Measurements from ENCODE around the gene SPSB3.
A peak's percentile ranks its signal among the peaks of the same experiment; 100 is the strongest.

SPSB3 gene

GRCh38 chr16:1782408-1783264, at the start of gene SPSB3, which contains the start of gene NUBP2:
Gene SPSB3 (minus strand): TSS chr16:1782571. CDS start chr16:1781483, 1,088 bp downstream.
Gene NUBP2 (plus strand): TSS chr16:1782960. CDS start chr16:1783021, 61 bp downstream.
- peak; percentile 100 for DNase-seq (ENCODE audit: low read depth in 2 of 2)

GRCh38 chr16:1831186-1832075, 49.1 kb upstream of the SPSB3 start:
- no peak for DNase-seq (ENCODE audit: low read depth in 2 of 2)

- no peak for DNase-seq (ENCODE audit: low read depth in 2 of 2)
These were observed 47.8 kb upstream of the SPSB3 start for GRCh38 chr16:1830213-1830612.

- DNase-seq (ENCODE audit: low read depth in 2 of 2) = no peak
These were observed 46.5 kb upstream of the SPSB3 start for GRCh38 chr16:1828645-1829410.

GRCh38 chr16:1826691-1827573, 44.6 kb upstream of the SPSB3 start, which contains the start of the genes FAHD1 and HAGH:
Gene FAHD1 (plus strand): TSS chr16:1827206. CDS start chr16:1827239, 33 bp downstream.
Gene HAGH (minus strand): TSS chr16:1826825. CDS start chr16:1826787, 38 bp downstream.
- DNase-seq (ENCODE audit: low read depth in 2 of 2) = peak; percentile 78 to 79

- no peak for DNase-seq (ENCODE audit: low read depth in 2 of 2)
These were observed 43.7 kb upstream of the SPSB3 start for GRCh38 chr16:1825864-1826690.

GRCh38 chr16:1825381-1825863, 43.1 kb upstream of the SPSB3 start:
- no peak for DNase-seq (ENCODE audit: low read depth in 2 of 2)

GRCh38 chr16:1823821-1824220, 41.5 kb upstream of the SPSB3 start:
- DNase-seq (ENCODE audit: low read depth in 2 of 2) = no peak

GRCh38 chr16:1822801-1823200, 40.4 kb upstream of the SPSB3 start:
- no peak for DNase-seq (ENCODE audit: low read depth in 2 of 2)

GRCh38 chr16:1821861-1822611, 39.7 kb upstream of the SPSB3 start:
- DNase-seq (ENCODE audit: low read depth in 2 of 2) = no peak

GRCh38 chr16:1820946-1821290, 38.5 kb upstream of the SPSB3 start:
- no peak for DNase-seq (ENCODE audit: low read depth in 2 of 2)

- DNase-seq (ENCODE audit: low read depth in 2 of 2) = no peak
These were observed 38.0 kb upstream of the SPSB3 start for GRCh38 chr16:1820096-1820945.

GRCh38 chr16:1819611-1820010, 37.2 kb upstream of the SPSB3 start:
- DNase-seq (ENCODE audit: low read depth in 2 of 2) = no peak

- no peak for DNase-seq (ENCODE audit: low read depth in 2 of 2)
These were observed 36.6 kb upstream of the SPSB3 start for GRCh38 chr16:1818873-1819525.

GRCh38 chr16:1818204-1818872, 36.0 kb upstream of the SPSB3 start:
- no peak for DNase-seq (ENCODE audit: low read depth in 2 of 2)

- no peak for DNase-seq (ENCODE audit: low read depth in 2 of 2)
These were observed 35.3 kb upstream of the SPSB3 start for GRCh38 chr16:1817716-1818115.

- DNase-seq (ENCODE audit: low read depth in 2 of 2) = no peak
These were observed 34.9 kb upstream of the SPSB3 start for GRCh38 chr16:1817276-1817589.
